Epidermal melanocyte (primary cell): ENCODE measurements around the gene SORCS2.

ENCODE experiments used
- DNase-seq: peaks from one replicate; pipeline ENCODE4 v3.0.0; 2011; ENCODE audit warnings: low spot score; ENCODE audit not compliant: insufficient read length

Gene SORCS2

DNA sequence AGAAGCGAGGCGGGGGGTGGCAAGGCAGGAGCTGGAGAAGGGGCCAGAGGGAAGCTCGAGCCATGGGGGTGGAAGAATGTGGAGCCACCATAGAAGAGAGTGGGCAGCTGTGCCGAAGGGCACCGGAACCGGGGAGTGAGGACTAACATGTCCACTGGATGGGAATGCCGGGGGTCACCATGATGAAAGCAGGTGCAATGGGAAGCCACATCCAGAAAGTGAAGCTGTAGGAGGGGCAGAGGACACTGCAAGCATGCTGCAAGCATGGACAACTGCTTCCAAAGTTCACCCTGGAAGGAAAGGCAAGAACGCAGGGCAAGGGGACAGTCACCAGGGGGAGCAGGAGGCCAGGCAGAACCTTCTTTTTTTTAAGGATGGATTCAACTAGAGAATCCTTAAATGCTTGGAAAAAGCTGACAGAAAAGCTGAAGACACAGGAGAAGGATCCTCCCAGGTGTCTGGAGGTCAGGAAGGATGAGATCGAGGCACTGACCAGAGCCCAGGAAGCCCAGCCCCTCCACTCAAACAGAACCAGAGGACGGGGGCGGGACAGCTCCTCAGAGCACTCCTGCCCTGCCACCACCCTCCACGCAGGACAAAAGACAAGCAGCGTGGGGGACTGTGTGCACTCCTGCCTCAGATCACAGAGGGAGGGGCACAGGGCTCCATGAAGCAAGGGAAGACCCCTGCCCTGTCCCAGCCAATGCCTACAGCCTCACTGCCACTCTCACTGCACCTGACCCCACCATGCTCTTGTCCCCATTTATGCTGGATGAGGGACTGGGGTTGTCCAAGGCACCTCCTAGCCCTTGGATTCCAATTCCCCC lies 578.1 kb downstream of the SORCS2 start:
- no peak for DNase-seq

- DNase-seq = no peak
These were observed 578.7 kb downstream of the SORCS2 start for GRCh38 chr4:7771056-7771455.

GRCh38 chr4:7771541-7772507 lies 579.5 kb downstream of the SORCS2 start:
- no peak for DNase-seq

DNA sequence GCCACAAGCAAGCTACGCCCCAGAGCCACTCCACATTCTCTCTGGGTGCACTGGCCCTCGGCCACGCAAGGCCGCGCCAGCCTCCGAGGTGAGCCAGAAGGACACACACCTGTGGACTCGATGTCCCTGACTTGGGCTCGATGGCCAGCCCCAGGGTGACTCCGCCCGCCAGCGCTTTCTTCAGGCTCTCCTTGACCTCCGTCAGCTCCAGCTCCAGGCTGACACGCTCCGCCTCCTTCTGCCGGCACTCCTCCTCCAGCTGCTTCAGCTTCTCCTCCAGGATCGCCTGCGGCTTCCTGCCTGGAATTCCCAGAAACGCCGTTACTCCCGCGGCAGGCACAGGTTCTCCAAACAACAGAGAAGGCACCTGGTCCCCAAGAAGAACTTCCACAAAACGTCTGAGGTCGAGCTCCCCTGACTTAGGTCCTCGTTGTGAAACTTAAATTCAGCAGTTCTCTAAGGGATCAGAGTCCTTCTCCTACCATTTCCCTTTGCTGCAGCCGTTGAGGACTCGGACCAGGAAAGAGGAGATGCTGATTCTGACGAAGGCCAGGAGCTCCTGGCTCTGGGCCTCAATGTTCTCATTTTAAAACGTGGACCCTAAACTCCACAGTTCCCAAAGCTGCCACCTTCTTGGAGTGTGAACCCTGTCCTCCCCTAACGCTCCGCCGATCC lies 580.5 kb downstream of the SORCS2 start:
- DNase-seq = no peak

GRCh38 chr4:7773401-7774180 lies 581.3 kb downstream of the SORCS2 start:
- DNase-seq = no peak

GRCh38 chr4:7774301-7775294 lies 582.3 kb downstream of the SORCS2 start:
- no peak for DNase-seq

DNA sequence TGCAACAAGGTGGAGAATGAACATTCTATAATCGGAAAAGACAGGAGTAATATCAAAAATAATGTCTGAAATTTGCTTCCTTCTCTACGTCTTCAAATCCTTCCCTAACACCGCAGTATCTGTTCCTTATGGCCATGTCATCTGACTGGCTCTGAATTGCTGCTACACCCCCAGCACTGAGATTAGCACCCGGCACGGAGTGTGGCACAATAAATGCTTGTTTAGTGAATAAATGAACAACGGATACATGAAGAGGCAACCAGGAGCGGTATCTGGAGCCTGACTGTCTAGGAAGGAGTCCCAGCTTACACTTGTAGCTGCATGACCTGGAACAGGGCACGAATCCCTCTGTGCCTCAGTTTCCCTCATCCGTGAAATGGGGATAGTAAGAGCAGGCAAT lies 583.1 kb downstream of the SORCS2 start:
- DNase-seq = no peak

DNA sequence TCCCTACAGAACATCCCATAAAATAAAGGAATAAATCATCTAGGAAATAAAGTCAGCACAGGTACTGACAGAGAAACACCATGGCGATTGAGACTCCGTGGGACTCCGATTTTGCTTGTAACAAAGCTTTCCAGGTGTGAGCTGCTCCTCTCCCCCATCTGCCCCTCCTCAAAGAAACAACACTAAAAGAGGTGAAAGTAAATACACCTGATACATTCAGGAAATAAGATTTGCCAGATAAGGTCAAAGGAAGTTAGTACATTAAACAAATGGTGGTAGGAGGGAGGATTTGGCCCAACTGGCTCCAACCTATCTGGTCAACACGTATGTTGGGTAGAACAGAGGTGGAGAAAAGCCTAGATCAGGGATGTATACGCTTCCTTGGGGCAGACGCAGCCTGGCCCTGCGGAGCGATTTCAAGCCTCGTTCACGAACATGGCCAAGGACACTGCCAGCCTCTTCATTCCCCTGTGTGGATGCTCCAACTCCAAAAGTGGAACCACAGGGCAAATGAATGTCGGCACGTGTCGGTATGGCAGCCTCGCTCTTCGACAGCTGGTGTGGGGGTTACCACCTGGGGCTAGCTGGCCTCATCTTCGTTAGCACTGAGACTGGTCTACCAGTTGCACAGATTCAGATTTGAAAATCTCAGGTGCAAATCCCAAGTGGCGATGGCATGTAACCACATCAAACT lies 584.8 kb downstream of the SORCS2 start:
- DNase-seq = no peak

DNA sequence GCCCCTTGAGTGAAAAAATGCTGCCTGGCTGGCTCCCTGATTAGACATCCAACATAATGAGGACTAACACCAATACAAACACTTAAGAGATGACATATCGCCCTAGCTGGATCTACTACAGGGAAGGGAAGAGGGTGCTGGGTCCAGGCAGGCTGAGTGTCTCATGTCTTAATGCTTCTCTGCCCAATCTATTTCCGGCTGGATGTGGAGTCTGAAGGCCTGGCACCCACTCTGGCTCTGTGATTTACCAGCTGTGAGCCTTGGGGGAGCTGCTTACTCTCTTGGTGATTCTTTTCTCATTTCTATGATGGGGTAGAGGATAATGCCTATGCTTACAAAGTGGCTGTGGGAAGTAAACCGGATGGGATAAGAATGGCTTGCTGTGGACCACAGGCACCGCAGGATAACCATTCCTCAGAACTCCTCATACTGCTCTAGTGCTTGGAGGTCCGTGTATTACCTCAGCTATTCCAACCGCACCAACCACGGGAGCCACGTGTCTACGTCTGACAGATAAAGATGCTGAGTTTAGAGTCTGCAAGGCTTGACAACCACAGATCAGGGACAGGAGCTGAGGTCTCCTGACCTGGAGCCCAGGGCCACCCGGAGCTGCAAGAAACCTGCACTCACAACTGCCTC lies 585.7 kb downstream of the SORCS2 start:
- no peak for DNase-seq

DNA sequence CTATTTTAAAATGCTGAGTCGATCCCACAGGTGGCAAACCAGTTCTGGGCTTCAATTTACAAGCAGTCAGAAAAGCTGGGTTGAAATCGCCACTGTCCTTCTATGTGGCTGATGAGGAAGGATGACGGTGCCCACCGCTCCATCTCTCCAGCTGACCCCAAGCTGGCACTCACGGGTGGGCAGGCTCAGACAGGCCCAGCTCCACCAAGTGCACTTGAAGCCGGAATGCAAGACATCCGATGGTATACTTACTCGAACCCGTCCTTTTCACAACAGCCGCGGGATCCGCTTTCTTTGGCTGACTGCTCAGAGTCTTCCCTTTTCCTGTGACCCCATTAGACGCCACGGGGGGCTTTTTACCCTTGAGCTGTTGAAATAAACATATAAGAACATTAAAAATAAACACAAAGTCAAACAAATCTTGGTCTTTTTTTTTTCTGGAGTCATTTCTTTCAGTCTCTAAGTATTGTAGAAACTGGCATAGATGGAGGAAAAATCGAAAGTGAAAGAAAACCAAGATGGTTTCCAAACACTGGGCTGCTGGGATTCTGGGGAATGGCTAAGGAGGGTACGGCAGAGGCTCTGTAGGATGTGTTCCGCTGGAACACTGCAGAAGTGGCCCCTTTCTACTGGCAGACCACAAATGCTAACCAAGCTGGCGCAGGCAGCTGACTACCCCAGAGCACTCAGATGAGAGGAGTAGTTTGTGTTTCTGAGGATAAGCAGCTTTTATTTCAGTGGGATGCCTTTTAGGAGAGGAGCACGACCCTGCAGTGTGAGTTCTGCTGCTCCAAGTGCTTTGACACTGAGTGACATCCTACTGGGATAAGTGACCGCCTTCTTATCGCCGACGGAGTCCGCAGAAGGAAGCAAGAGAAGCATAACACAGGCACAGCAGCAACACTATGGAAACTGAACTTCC lies 586.4 kb downstream of the SORCS2 start:
- DNase-seq = no peak

DNA sequence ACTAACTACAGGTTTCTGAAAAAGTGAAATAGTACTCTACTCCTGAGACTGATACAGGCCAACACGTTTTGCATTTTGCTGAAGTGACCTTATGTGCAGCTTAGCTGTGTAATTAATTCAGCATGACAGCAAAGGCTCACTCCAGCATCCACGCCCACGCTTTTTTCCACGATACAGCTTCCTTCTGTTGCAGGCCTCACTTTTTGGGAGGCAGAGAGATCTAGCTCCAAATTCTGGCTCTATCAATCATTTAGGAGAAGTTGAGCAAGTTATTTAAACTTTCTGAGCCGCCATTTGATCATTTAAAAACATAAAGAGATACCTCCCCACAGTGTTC lies 587.1 kb downstream of the SORCS2 start:
- no peak for DNase-seq

DNA sequence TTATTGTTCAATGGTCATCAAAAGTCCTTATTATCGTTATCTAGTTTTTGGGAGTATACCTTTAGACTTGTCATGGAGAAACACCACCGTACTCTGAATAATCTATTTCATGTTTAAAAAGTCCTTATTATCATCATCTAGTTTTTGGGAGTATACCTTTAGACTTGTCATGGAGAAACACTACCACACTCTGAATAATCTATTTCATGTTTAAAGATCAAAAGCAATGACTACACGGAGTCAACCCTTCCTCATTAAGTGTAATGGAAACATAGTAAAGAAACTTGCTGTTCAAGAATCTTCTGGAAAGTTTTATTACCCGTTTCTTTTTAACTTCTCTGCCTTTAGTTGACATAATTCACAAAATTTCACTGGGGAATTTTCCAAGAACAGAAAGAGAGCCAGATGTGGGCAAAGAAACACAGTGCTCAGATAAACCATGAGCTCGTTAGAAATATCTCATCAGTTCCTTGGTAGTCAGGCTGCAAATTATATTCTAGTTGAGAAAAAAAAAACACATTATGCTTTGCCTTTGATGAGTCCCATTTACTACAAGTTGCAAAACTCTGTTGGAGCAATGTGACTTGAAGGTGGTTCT lies 588.5 kb downstream of the SORCS2 start:
- no peak for DNase-seq

DNA sequence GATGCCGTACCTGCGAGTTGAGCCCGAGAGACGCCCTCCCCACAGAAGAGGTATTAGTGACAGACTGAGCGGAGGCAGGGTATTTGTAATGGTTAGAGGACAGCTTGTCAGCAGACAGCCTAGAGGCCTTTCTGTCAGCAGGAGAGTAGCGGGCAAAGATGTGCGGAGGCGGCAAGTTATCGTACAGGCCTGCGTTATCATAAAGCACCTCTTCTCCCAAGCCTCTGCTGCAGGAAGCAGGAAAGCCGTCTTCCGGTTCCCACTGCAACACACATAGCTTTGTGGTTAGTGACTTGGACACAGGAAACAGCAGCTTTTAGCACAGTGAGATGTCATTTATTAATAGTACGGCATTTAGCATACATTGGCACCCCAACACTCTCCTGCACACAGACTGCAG lies 589.0 kb downstream of the SORCS2 start:
- DNase-seq = no peak

GRCh38 chr4:7781993-7782392 lies 589.7 kb downstream of the SORCS2 start:
- DNase-seq = no peak

- no peak for DNase-seq
These were observed 590.4 kb downstream of the SORCS2 start for GRCh38 chr4:7782783-7783182.

GRCh38 chr4:7783541-7783940 lies 591.2 kb downstream of the SORCS2 start:
- no peak for DNase-seq

- DNase-seq = no peak
These were observed 592.0 kb downstream of the SORCS2 start for GRCh38 chr4:7784131-7784870.
